ENCODE results near the gene IL11RA. TPM values are rescaled to one million over a fixed set of nuclear protein-coding genes. Genes with fewer than 3 reads are reported as not detected.

Gene IL11RA
- total and polyA plus RNA-seq, 2 donors (not counting 3 experiments of a cell fraction or from before 2014, with no cell fraction given): 15.3 to 18.6 TPM

GRCh38 chr9:34610434-34611206 lies 41.4 kb upstream of the IL11RA start:
- Histone ChIP-seq H3K27ac (ENCODE audit: insufficient read depth, low read depth, low read length) (no peak overlapping the region), H2AFZ (ENCODE audit: low read depth, low read length) (no peak overlapping the region), H3K9ac (replicated peaks; ENCODE audit: extremely low read depth, insufficient read depth, low read length) (no peak overlapping the region), H3K4me3 (replicated peaks in 1 of 3; ENCODE audit: insufficient read depth in 1 of 3, low read depth in 1 of 3, low read length in 3 of 3) (no peak overlapping the region), H3K4me2 (ENCODE audit: insufficient read depth, low read length) (no peak overlapping the region), H3K9me3 (replicated peaks; ENCODE audit: control insufficient read depth, insufficient read depth, low read length) (no peaks in the 10 kb centered on the region), H3K79me2 (ENCODE audit: control insufficient read depth, insufficient read depth, low read length) (peaks cover 2% of the 10 kb centered on the region), H3K36me3 (ENCODE audit: control insufficient read depth in 2 of 2, extremely low read depth in 1 of 2, insufficient read depth in 2 of 2, low read length in 2 of 2) (peaks cover 0 to 2% of the 10 kb centered on the region in 2 experiments), H3K4me1 (ENCODE audit: control insufficient read depth, extremely low read depth, insufficient read depth, low read length) (peaks cover 13% of the 10 kb centered on the region), H3K27me3 (ENCODE audit: control insufficient read depth in 2 of 2, insufficient read depth in 2 of 2, low read length in 2 of 2) (peaks cover 0 to 3% of the 10 kb centered on the region in 2 experiments), H4K20me1 (replicated peaks; ENCODE audit: control insufficient read depth, extremely low read depth, insufficient read depth, low read length) (no peaks in the 10 kb centered on the region), H3K9me1 (replicated peaks; ENCODE audit: control insufficient read depth, extremely low read depth, insufficient read depth, low read length) (no peaks in the 10 kb centered on the region)
- BruUV-seq (replicated peaks): no TSS peak
- DNase-seq (ENCODE audit: low read depth, low spot score) (no peak), FAIRE-seq (no peak)
- intact Hi-C loops (cut with micrococcal nuclease): loop anchor here (5.0 kb wide), 1 partner anchor 153 kb away; the partner anchor contains the start of genes DNAI1 and FAM219A
- CTCF ChIA-PET: interaction anchor here (1.2 to 2.0 kb wide), 2 partner anchors 10 to 23 kb away, joined by 3 to 8 read pairs; partner anchors contain the start of gene DCTN3
- TF ChIP-seq GATA2 (IDR thresholded peaks at IDR 0.05; ENCODE audit: insufficient read depth, insufficient read length, low read depth, low read length) (no peak), MYC (IDR thresholded peaks at IDR 0.05; ENCODE audit: low read depth, low read length) (no peak), JUN (IDR thresholded peaks at IDR 0.05; ENCODE audit: borderline replicate concordance, insufficient read depth, insufficient read length, low read depth) (no peak), FOS (IDR thresholded peaks at IDR 0.05; ENCODE audit: borderline replicate concordance, insufficient read depth, low read length) (no peak), EZH2 (IDR thresholded peaks at IDR 0.05; ENCODE audit: borderline replicate concordance, low read depth, low read length, severe bottlenecking) (no peak), POLR2A (IDR thresholded peaks at IDR 0.05; ENCODE audit: low read depth, low read length) (no peak), POLR2AphosphoS5 (IDR thresholded peaks at IDR 0.05; ENCODE audit: insufficient read depth, low read depth, low read length) (no peak)
- TF ChIP-seq, protein P1, sequence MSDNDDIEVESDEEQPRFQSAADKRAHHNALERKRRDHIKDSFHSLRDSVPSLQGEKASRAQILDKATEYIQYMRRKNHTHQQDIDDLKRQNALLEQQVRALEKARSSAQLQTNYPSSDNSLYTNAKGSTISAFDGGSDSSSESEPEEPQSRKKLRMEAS (IDR thresholded peaks at IDR 0.05; ENCODE audit: insufficient read depth, insufficient read length): no peak
- TF ChIP-seq, protein P2, sequence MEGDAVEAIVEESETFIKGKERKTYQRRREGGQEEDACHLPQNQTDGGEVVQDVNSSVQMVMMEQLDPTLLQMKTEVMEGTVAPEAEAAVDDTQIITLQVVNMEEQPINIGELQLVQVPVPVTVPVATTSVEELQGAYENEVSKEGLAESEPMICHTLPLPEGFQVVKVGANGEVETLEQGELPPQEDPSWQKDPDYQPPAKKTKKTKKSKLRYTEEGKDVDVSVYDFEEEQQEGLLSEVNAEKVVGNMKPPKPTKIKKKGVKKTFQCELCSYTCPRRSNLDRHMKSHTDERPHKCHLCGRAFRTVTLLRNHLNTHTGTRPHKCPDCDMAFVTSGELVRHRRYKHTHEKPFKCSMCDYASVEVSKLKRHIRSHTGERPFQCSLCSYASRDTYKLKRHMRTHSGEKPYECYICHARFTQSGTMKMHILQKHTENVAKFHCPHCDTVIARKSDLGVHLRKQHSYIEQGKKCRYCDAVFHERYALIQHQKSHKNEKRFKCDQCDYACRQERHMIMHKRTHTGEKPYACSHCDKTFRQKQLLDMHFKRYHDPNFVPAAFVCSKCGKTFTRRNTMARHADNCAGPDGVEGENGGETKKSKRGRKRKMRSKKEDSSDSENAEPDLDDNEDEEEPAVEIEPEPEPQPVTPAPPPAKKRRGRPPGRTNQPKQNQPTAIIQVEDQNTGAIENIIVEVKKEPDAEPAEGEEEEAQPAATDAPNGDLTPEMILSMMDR (IDR thresholded peaks at IDR 0.05; ENCODE audit: extremely low read depth in 1 of 2, insufficient read depth in 1 of 2, low read depth in 1 of 2, low read length in 2 of 2): no peak
- POLR2A ChIA-PET: no interaction called here
- dilution Hi-C loops (cut with MboI; ENCODE audit: extremely low pct_ligation_motif_present, low sequenced_read_pairs): no loop called here
